GM10847 (cell line): ENCODE measurements around the gene LPCAT3.

ENCODE experiments used
- POLR2A ChIP-seq: IDR thresholded peaks from 2 replicates; pipeline ENCODE4 v1.6.1; 2011; ENCODE audit not compliant: insufficient read length; ENCODE audit errors: extremely low read depth

The LPCAT3 gene

DNA sequence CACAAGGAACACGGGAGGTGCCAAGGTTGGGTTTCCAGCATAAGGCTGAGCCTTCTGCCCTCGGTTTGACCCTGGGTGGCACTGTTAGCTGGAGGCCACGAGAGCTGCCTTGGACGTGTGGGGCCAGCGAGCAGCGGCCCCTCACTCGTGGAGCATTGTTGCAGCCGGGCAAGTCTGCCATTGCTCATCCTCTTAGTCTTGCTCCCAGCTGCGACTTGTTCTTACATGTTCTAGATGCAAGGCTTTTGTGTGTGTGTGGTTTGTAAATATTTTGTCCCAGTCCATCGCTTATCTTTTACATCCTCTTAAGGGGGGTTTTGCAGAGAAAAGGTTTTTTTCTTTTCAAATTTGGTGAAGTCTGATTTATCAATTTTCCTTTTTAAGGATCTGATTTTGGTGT is 21.1 kb upstream of the LPCAT3 start:
- no peak for TF ChIP-seq POLR2A

DNA sequence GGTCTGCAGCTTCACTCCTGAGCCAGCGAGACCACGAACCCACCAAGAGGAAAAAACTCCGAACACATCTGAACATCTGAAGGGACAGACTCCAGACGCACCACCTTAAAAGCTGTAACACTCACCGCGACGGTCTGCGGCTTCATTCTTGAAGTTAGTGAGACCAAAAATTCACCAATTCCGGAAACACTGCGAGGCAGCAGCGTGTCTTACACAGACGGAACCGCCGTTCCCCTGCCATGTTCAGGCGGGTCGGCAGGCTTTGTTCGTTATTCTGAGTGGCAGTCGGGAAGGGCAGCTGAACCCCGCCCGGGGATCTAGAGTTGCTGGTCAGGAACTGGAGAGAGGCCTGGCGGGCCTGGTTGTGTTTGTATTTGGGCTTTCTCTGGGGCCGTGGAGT is 20.3 kb upstream of the LPCAT3 start:
- TF ChIP-seq POLR2A, result no peak

DNA sequence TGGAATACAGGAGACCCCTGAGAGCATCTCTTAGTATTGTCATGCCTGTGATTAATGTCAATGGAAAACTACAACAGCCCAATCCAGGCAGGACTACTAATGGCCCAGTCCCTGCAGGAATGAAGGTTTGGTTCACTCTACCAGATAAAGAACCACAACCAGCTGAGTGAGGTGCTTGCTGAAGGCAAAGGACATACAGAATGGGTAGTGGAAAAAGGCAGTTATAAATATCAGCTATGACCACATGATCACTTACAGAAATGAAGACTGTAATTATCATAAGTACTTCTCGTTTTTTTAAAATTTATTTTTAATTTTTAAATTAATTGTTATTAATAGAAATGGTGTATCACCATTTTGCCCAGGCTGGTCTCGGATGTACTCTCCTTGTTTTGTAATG is 17.2 kb upstream of the LPCAT3 start:
- TF ChIP-seq POLR2A, result no peak

DNA sequence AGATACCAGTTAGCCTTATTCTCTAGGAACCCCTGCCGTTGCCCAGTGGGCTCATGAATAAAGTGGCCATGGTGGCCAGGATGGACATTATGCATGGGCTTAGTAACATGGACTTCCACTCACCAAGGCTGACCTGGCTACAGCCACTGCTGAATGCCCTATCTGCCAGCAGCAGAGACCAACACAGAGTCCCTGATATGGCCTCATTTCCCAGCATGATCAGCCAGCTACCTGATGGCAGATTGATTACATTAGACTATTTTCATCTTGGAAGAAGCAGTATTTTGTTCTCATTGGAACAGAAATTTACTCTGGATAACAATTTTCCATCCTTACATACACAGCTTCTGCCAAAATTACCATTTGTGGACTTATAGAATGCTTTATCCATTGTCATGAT is 16.2 kb upstream of the LPCAT3 start:
- TF ChIP-seq POLR2A, result no peak

DNA sequence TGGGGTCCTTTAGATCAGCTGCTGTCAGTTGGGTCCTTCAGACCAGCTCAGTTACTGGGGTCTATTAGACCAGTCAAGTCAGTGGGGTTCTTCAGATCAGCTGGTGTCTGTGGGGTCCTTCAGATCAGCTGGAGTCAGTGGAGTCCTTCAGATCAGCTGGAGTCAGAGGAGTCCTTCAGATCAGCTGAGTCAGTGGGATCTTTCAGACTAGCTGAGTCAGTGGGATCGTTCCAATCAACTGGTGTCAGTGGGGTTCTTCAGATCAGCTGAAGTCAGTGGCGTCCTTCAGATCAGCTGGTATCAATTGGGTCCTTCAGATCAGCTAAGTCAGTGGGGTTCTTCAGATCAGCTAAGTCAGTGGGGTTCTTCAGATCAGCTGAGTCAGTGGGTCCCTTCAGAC is 14.7 kb upstream of the LPCAT3 start:
- no peak for TF ChIP-seq POLR2A

DNA sequence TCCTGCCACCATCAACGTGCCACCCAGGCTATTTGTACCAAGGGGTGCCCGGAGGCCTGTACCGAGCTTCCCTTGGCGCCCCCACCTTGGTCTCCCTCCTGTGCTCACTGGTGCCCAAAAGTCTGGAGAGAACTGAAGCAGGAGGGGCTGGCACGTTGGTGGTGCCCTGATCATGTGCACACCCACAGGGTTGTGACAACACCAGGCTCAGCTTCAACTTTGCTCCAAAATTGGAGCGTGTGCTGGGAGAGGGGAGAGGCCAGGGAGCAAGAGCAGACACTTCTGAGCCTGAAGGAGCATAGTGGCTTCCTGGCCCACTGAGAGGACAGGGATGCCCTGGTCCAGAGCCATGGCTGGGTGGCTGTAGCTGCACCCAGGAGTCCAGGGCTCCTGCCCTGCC is 13.0 kb upstream of the LPCAT3 start:
- no peak for TF ChIP-seq POLR2A

DNA sequence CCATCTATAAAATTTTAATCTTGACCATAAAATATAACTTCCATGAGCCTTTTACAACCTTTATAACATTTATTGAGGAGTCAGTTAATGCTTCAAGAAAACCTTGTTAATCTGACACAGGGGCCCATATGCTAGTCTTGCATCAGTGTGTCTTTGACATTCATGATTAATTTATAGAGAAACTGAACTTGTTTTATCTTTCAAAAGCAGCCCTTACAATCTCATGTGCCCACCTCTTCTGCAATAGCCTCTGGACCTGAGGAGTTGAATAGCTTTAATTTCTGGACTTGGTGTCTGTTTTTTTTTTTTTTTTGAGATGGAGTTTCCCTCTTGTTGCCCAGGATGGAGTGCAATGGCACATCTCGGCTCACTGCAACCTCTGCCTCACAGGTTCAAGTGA is 8.6 kb upstream of the LPCAT3 start:
- no peak for TF ChIP-seq POLR2A

DNA sequence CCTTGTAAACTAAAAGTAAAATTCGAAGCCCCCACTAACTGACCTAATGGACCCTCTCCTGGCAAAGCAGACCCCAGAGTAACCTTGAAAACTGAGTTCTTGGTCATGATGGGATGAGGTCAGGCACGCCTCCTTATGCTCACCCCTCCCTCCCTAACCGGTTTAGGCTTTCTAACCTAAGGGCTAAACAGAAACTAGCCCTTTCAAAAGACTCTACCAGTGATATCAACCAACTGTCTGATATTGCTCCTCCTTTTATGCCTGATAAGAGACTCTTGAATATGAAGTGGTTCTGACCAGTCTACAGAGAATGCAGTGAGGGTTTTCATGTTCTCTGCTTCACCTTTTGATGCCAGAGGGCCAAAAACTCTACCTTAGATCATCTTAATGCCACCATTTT is 4.8 kb upstream of the LPCAT3 start:
- no peak for TF ChIP-seq POLR2A

DNA sequence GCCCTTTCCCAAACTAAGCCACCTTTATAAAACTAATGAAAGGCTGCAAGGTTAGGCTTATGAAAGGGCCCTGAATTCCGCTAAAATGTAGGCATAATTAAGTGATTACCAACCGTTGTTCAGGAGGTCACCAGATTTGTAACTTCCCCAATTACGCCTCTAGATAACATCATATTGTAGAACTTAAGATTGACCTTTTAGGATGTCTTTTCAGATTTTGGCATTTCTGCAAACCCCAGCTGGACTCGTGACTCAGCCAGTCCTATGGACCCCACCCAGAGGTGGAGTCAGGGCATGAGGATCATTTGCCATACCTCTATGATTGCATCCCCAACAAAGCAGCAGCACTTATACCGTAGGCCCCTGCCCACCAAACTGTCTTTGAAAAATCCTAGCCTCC is 3.7 kb upstream of the LPCAT3 start:
- TF ChIP-seq POLR2A, result no peak

DNA sequence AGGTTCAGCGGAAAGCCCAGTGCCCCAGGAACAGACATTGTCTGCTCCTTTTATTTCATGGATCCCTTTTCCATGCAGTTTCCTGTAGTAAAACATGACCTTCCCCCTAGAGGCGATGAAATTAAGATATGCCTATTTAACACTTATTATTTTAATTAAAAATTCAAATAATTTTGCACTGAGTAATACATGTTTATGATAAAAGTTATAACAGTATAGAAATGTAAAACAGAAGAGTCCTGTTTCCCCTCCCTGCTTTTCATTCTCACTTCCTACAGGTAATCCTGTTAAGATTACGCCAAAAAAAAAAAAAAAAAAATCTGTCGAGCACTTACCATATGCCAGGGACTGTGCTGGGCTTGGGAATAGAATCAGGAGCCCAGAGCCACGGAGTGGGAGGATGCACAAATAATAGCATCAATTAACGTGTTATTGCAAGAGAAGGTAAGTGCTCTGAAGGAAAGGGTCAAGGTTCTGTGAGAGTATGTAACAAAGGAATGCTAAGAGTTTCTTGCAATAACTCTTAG is 830 bp upstream of the LPCAT3 start:
- TF ChIP-seq POLR2A, result no peak

DNA sequence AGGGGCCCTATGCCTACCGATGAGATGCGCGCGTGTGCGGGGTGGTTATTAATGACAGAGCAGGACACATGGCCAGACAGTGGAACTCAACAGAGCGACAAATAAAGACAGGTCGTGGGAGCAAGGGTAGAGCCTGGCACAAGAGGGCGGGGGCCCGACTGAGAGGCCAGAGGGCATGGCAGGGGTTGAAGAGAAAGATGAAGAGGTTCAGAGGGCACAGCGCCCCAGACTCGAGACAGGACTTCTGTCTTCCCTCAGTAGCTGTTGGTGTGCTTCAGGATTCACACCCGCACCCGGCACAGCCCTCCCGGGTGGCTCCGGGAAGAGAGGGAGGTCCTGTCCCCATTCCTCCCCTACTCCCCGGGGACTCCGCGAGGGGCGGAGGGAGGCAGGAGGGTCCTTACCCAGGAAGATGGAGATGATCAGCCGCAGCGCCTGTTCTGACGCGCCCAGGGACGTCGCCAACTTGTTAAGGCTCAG is 366 bp downstream of the LPCAT3 start:
- no peak for TF ChIP-seq POLR2A

DNA sequence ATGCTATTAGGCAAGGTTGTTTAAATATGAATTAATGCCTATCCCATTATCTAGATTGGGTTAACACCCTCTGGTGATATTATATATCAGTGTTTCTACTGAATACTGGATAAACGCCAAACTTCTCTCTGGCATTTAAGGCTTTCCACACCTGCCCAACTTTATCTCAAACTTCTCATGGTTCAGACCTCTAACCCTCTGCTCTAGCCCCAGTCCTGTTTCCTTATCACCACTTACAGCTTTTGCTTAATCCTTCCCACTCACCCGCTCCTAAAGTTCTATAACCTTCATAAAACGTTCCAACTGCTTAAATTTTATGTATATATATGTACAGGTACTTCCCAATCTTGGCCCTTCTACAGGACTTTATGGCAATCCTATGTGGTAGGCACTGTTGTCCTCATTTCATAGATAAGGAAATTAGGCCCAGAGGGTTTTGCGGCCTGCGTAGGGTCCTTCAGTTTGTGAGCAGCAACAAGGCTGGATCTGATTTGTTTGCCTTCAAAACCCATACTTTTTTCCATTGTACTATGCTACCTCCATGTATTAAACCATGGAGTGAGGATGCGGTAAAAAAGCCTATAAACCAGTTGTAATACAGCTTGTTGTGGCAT is 1.2 kb downstream of the LPCAT3 start:
- no peak for TF ChIP-seq POLR2A

DNA sequence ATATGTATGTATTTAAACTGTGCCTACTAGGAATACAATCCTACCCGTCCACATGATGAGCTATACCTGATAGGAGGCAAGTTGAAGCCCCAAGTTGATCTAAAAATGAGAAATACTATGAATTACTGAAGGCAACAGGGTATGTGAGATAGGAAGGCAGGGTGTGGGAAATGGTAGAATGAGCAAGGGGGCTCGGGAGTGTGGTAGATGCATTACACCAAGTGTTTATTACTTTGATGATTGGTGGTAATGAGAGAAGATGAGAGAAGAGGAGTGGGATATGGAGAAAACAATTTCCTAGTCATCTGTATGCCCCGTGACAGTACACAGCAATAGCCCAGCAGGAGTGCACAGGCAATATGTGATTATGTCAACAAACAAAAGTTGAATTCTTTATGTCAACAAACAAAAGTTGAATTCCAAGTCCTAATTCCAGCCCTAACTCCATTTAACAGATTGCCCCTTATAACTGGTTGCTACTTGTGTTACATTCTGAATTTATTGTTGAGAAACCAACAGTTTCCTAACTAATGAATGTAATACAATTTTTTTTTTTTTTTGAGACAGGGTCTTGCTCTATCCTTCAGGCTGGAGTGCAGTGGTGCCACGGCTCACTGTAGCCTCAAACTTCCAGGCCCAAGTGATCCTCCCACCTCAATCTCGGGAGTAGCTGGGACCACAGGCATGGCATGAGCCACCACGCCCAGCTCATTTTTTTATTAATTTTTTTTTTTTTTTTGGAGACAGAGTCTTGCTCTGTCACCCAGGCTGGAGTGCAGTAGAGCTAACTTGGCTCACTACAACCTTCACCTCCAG is 2.5 kb downstream of the LPCAT3 start:
- TF ChIP-seq POLR2A, result no peak

DNA sequence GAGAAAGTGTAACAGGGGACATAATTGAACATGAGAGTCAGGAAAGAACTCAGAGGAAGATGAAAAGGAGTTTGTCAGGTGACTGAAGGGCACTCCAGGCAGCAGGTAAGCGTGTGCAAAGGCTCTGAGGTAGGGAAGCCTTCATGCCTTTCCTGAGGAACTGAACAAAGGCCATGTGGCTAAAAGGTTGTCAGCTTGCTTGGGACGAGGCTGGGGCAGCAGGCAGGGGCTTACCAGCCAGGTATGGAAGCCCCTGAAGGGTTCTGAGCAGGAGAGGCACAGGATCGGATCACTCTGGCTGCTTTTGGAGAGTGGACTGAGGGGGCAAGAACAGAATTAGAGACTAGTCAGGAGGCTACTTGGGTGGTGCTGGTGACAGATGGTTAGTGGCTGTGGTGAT is 5.2 kb downstream of the LPCAT3 start:
- TF ChIP-seq POLR2A, result no peak

DNA sequence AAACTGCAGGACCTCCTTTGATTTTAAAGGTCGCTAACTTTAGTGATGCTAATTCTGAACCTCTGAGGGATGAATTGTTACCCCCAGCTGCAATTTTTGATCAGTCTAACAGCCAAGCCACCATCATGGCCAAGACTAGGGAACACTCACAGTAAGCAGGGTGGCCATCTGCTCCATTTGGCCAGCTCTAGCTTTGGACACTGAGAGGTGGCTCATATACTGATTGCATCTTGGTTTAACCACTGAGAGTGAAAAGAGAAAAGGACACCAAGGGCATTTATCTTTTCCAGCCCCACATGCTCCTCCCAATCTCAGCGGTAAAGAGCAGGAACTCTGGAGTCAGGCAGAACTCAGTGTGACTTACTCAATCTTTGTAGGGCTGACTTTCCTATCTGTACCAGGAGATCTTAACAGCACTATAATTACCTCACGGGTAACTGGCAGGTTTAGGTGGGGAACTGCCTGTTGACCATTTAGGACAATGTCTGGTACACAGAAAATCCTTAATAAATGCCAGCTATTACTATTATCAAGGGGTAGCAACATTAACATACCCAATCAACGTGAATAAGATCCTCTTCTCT is 6.2 kb downstream of the LPCAT3 start:
- TF ChIP-seq POLR2A, result no peak

DNA sequence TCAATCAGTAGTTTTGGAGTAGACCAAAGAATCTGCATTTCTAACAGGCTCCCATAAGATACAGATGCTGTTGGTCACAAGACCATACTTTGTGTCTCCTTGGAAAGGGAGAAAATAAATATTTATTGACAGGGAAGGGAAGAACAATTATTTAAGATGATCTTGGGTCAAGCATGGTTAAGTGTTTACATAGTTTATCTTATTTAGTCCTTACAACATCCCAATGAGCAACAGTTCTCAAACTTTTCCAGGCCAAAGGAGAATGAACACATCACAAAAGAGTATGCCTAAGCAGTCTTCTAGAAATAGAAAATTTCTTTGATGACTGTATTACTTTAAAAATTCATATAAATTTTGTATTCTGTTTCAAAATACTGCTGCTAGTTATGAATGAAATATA is 8.8 kb downstream of the LPCAT3 start:
- TF ChIP-seq POLR2A, result no peak
